ENCODE measurements around the gene SLC25A46.
A peak's percentile ranks its signal among the peaks of the same experiment; 100 is the strongest.
"Not testable (repeated sequence)": the region's sequence is repeated elsewhere in the genome, so short reads cannot be mapped to it uniquely, and the experiment has no call there.

The SLC25A46 gene

GRCh38 chr5:110735556-110735955 is 3.3 kb upstream of the SLC25A46 start:
- Mint-ChIP-seq H3K27me3 (no peaks in the 10 kb centered on the region), H3K4me3 (no peak overlapping the region), H3K36me3 (peaks cover 7% of the 10 kb centered on the region), H3K9me3 (no peaks in the 10 kb centered on the region), H3K4me1 (peaks cover 16% of the 10 kb centered on the region), H3K27ac (no peak overlapping the region)
- ATAC-seq = no peak

DNA sequence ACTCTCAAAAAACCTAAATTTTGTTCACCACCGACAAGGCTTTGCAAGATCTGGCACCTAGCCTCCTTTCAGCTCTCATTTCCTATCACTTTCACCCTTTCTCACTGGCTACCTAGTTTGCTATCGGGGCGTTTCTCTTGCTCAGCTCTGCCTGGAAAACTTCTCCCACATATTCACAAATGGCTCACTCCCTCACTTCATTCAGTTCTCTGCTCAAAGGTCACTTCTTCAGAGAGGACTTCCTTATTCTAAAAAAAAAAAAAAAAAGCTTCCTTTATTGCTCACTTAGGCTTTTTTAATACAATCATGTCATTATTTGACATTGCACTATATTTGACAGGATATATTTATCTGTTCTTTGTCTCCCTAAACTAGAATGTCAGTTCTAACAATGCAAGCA is 2.1 kb upstream of the SLC25A46 start:
- Mint-ChIP-seq H3K27me3 (no peaks in the 10 kb centered on the region), H3K9me3 (no peaks in the 10 kb centered on the region), H3K36me3 (peaks cover 7% of the 10 kb centered on the region), H3K4me1 (peaks cover 20% of the 10 kb centered on the region), H3K27ac (no peak overlapping the region), H3K4me3 (peak overlapping the region; percentile 0)
- ATAC-seq = no peak

GRCh38 chr5:110738503-110738811 is 350 bp upstream of the SLC25A46 start:
- H3K4me3 Mint-ChIP-seq = peak overlapping the region; percentile 95
- ATAC-seq = peak; percentile 80
- H3K27me3 Mint-ChIP-seq = no peaks in the 10 kb centered on the region
- peaks cover 20% of the 10 kb centered on the region for H3K4me1 Mint-ChIP-seq
- peak overlapping the region; percentile 82 for H3K27ac Mint-ChIP-seq
- no peaks in the 10 kb centered on the region for H3K9me3 Mint-ChIP-seq
- H3K36me3 Mint-ChIP-seq = no peaks in the 10 kb centered on the region

DNA sequence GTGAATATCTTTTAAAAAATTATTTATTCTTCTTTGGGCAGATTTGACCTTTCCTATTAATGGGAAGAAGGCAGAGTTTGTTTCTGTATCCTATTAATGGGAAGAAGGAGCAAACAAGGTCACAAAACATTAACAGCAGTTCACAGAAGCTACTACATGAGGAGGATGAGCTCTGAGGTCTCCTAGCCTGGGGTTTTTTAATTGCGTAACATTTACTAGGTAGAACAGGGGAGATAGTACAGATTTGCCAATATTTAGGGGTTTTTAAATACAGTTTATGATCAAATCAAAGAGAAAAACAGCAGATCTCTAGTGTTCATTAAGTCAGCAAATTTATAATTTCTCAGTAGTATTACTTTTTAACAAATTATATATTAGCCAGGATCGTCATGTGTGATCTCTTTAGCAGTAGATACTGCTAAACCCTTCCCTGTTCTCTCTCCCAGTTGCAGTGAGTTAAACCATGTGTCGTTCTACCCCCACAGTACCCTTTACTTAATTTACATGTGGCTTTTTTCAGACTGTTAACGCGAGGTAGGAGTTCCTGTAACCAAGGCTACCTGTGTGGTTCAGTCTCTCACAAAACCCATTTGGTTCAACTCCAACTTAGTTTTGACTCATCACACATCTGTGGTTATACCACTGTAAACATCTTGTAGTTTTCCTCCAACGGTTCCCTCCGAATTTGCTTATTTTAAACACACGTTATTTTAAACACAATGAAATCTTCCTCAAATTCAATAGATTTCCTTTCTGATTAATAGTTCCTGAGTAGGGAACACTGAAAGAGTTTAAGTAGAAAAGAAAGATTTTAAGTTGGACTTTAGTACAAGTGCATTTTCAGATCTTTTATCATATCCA is 13.3 kb downstream of the SLC25A46 start:
- no peaks in the 10 kb centered on the region for H3K9me3 Mint-ChIP-seq
- peaks cover 53% of the 10 kb centered on the region for H3K36me3 Mint-ChIP-seq
- H3K27me3 Mint-ChIP-seq = no peaks in the 10 kb centered on the region
- H3K4me1 Mint-ChIP-seq = peaks cover 42% of the 10 kb centered on the region
- ATAC-seq = peak; percentile 98
- H3K27ac Mint-ChIP-seq = peak overlapping the region; percentile 78
- H3K4me3 Mint-ChIP-seq = peak overlapping the region; percentile 13

DNA sequence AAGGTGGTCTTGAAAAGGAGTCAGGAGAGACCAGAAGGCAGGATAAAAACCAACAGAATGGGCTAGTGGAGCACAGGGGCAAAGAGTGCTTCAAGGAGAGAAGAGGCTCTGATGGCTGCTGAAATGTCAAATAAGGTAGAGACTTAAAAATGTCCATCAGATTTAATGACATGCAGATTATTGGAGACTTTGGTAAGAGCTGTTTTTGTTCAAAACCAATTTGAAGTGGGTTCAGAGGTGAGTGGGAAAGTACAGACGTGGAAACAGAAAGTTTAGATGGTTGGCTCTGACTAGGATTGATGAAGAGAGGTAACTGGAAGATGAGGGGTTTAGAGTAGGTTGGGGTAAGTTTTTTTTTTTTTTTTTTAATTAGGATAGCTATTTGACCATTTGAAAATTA is 14.1 kb downstream of the SLC25A46 start:
- peak overlapping the region; percentile 78 for H3K27ac Mint-ChIP-seq
- H3K27me3 Mint-ChIP-seq = no peaks in the 10 kb centered on the region
- ATAC-seq = peak; percentile 37
- H3K4me1 Mint-ChIP-seq = peaks cover 42% of the 10 kb centered on the region
- H3K9me3 Mint-ChIP-seq = no peaks in the 10 kb centered on the region
- H3K36me3 Mint-ChIP-seq = peaks cover 48% of the 10 kb centered on the region
- H3K4me3 Mint-ChIP-seq = no peak overlapping the region

GRCh38 chr5:110753600-110753999 is 14.8 kb downstream of the SLC25A46 start:
- Mint-ChIP-seq H3K27ac (peak overlapping the region; percentile 53), H3K4me1 (peaks cover 45% of the 10 kb centered on the region), H3K9me3 (no peaks in the 10 kb centered on the region), H3K4me3 (no peak overlapping the region), H3K27me3 (no peaks in the 10 kb centered on the region), H3K36me3 (peaks cover 50% of the 10 kb centered on the region)
- ATAC-seq = no peak

DNA sequence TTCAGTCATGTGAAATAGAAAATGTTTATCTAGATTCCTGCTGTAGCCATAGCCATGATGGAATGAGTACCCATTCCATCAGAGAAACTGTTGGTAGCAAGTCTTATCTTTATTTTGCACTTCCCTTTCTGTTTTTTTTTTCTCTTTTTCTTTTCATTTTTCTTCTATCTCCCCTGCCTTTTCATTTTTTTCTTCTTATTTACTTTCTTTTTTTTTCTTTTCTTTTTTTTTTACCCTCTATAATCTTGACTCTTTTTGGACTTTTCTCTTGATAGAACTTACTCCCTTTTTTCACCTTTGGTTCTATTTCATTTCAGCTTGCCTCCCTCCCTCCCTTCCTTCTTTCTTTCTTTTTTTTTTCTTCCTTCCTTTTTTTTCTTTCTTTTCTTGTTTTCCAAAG is 15.4 kb downstream of the SLC25A46 start:
- ATAC-seq = no peak
- no peak overlapping the region for H3K4me3 Mint-ChIP-seq
- H3K4me1 Mint-ChIP-seq = peaks cover 39% of the 10 kb centered on the region
- peak overlapping the region; percentile 53 for H3K27ac Mint-ChIP-seq
- H3K36me3 Mint-ChIP-seq = peaks cover 44% of the 10 kb centered on the region
- H3K27me3 Mint-ChIP-seq = no peaks in the 10 kb centered on the region
- H3K9me3 Mint-ChIP-seq = no peaks in the 10 kb centered on the region

DNA sequence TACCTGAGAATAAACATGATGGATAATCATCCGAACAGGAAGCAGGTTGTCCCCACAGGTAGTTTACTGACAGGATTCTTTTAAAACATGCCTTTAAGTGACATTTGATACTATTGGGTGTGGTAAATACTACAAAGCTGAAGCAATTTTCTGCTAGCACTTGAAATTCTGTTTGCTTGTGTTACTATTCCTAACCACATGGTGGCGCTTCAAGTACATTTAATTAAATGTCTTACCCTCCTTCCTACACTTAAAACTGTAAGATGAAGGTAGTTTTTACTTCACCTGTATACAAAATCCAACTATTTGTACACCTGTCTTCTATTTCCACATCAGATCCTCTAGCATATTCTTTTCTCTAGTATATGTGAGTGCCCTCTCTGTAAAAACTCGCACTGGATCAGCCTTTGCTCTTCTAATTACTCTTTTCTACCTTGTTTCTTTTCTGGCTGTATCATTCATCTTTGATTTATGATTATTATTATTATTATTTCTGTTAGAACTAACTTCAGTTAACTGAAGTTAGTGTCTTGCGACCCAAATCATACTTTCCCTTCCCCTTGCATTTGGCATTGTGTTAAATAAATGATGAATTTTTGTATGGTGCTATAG is 18.4 kb downstream of the SLC25A46 start:
- Mint-ChIP-seq H3K27ac (no peak overlapping the region), H3K36me3 (peaks cover 34% of the 10 kb centered on the region), H3K4me3 (no peak overlapping the region), H3K9me3 (no peaks in the 10 kb centered on the region), H3K4me1 (peaks cover 23% of the 10 kb centered on the region), H3K27me3 (no peaks in the 10 kb centered on the region)
- no peak for ATAC-seq

- Mint-ChIP-seq H3K27ac (no peak overlapping the region), H3K27me3 (no peaks in the 10 kb centered on the region), H3K9me3 (no peaks in the 10 kb centered on the region), H3K4me3 (no peak overlapping the region), H3K36me3 (peaks cover 21% of the 10 kb centered on the region), H3K4me1 (peaks cover 4% of the 10 kb centered on the region)
- ATAC-seq = no peak
Measured at GRCh38 chr5:110760158-110760557, 21.4 kb downstream of the SLC25A46 start.

DNA sequence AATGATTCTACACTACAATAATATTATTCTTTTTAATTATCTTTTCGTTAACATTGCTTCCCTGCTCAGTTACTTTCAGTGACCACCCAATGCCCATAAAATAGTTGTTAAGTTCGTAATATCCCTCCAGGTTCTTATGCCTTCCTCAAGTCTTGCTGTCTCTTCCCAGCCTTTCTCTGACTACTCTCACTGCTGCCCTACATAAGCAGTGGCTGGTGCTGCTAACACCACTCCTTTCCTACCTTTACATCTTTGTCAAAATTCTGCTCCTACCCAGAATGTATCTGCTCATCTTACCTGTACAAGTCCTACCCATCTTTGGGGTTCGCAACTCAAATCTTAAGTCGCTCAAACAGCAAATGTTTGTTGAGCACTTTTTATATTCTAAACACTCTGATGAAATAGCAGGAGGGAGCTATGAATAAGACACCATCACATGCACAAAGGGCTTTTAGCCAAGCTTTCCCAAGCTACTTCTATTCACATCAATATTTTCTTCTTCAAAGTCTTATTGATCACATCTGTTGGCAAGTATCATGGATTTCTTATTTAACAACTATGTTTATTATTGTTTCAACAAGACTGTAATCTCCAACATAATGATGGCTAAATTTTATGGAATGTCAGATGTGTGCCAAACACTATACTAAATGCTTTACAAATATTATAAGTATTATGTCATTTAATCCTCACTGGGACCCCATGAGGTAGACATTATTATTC is 29.5 kb downstream of the SLC25A46 start:
- ATAC-seq = peak; percentile 27
- Mint-ChIP-seq H3K36me3 (no peaks in the 10 kb centered on the region), H3K27me3 (no peaks in the 10 kb centered on the region), H3K27ac (no peak overlapping the region), H3K4me3 (no peak overlapping the region), H3K4me1 (no peaks in the 10 kb centered on the region), H3K9me3 (no peaks in the 10 kb centered on the region)

GRCh38 chr5:110769000-110769681 is 30.3 kb downstream of the SLC25A46 start:
- Mint-ChIP-seq H3K4me1 (no peaks in the 10 kb centered on the region), H3K4me3 (no peak overlapping the region), H3K36me3 (no peaks in the 10 kb centered on the region), H3K27me3 (no peaks in the 10 kb centered on the region), H3K9me3 (no peaks in the 10 kb centered on the region), H3K27ac (no peak overlapping the region)
- no peak for ATAC-seq

- H3K27ac Mint-ChIP-seq = no peak overlapping the region
Measured at GRCh38 chr5:110770286-110770685, 31.5 kb downstream of the SLC25A46 start.

DNA sequence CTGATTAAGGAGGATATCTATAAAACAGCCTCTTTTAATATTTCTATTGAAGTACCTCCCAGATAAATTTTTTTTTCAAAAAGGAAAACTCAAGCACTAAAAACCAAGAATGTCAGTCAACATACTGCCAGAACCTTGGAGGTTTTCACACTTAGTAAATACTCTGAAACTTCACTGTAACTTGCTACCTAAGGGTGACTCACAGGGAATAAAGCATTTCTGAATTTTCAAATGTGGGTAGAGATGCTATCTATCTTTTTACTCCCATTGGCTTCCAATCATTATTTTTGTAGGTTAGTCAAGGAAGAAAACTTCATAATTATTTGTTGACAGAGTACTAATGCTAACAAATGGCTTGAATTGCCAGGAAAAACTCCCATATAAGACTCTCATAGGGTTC is 46.1 kb downstream of the SLC25A46 start:
- Mint-ChIP-seq H3K36me3 (no peaks in the 10 kb centered on the region), H3K9me3 (no peaks in the 10 kb centered on the region), H3K27ac (no peak overlapping the region), H3K4me3 (no peak overlapping the region), H3K27me3 (no peaks in the 10 kb centered on the region), H3K4me1 (no peaks in the 10 kb centered on the region)
- ATAC-seq = no peak

More at GRCh38 chr5:110770286-110770685, 31.5 kb downstream of the SLC25A46 start:
- Mint-ChIP-seq H3K36me3 (no peaks in the 10 kb centered on the region), H3K4me3 (no peak overlapping the region), H3K27me3 (no peaks in the 10 kb centered on the region), H3K9me3 (peaks cover under 1% of the 10 kb centered on the region), H3K4me1 (no peaks in the 10 kb centered on the region)
- ATAC-seq = no peak

DNA sequence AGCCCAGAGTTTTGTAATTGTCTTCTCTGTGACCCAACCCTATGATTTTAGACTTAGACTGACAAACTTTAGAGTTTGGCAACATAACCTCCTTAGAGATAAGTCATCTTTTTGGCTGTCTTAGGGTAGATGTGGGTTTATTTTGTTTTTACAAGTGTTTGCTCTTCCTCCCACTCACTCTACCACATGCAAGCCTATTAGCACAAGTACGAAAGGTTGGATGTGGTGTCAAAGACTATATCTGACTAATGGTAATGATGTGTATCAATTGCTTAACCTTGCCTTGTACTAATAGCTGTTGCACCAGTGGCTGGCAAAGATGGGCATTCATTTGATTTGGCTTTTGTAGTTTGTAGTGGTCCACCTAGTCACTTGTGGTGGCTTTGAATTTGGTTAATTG is 46.5 kb downstream of the SLC25A46 start:
- Mint-ChIP-seq H3K36me3 (no peaks in the 10 kb centered on the region), H3K4me3 (no peak overlapping the region), H3K9me3 (no peaks in the 10 kb centered on the region), H3K4me1 (no peaks in the 10 kb centered on the region), H3K27me3 (no peaks in the 10 kb centered on the region), H3K27ac (no peak overlapping the region)
- ATAC-seq = no peak

DNA sequence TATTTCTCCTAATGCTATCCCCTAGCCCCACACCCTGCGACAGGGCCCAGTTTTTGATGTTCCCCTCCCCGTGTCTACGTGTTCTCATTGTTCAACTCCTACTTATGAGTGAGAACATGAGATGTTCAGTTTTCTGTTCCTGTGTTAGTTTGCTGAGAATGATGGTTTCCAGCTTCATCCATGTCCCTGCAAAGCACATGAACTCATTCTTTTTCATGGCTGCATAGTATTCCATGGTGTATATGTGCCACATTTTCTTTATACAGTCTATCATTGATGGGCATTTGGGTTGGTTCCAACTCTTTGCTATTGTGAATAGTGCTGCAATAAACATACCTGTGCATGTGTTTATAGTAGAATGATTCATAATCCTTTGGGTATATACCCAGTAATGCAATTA is 49.2 kb downstream of the SLC25A46 start:
- H3K4me1 Mint-ChIP-seq, H3K27ac Mint-ChIP-seq, H3K27me3 Mint-ChIP-seq, H3K9me3 Mint-ChIP-seq, H3K4me3 Mint-ChIP-seq, H3K36me3 Mint-ChIP-seq, ATAC-seq: not testable (repeated sequence)

All from stimulated activated memory B cell treated with anti-CD40 and anti-IgM and Interleukin-4, amounts not matched to agents 10 μg/mL and 1 μg/mL and 100 μg/mL, for 72 hours (primary cell).